ENCODE data around the gene UGT1A3. TPM values are rescaled to one million over a fixed set of nuclear protein-coding genes. Genes with fewer than 3 reads are reported as not detected.

Gene UGT1A3
- total and polyA plus RNA-seq, 2 donors (not counting 1 experiment from before 2014, with no cell fraction given): not detected

GRCh38 chr2:233818639-233819621 is 90.1 kb downstream of the UGT1A3 start:
- Histone ChIP-seq H3K27ac (ENCODE audit: low read length in 2 of 2) (no peak overlapping the region), H2AFZ (ENCODE audit: insufficient read depth, low read depth, low read length, poor library complexity, severe bottlenecking) (no peak overlapping the region), H3K79me2 (ENCODE audit: control insufficient read depth, insufficient read depth, low read length) (no peaks in the 10 kb centered on the region), H3K4me1 (ENCODE audit: control insufficient read depth in 2 of 2, insufficient read depth in 2 of 2, low read length in 2 of 2) (no peaks in the 10 kb centered on the region), H3K27me3 (replicated peaks in 1 of 4; ENCODE audit: control extremely low read depth in 1 of 4, control insufficient read depth in 3 of 4, insufficient read depth in 4 of 4, low read length in 3 of 4) (peaks cover 0 to 5% (median 0%) of the 10 kb centered on the region in 4 experiments), H3K9me3 (ENCODE audit: control extremely low read depth in 1 of 3, control insufficient read depth in 2 of 3, insufficient read depth in 1 of 3, low read length in 2 of 3) (peaks cover 0 to 6% (median 0%) of the 10 kb centered on the region in 3 donors), H3K4me2 (replicated peaks; ENCODE audit: low read depth, low read length, poor library complexity, severe bottlenecking) (no peak overlapping the region), H4K20me1 (ENCODE audit: control insufficient read depth, insufficient read depth, low read length, poor library complexity, severe bottlenecking) (no peaks in the 10 kb centered on the region), H3K9ac (ENCODE audit: low read length) (no peak overlapping the region), H3K4me3 (ENCODE audit: control extremely low read depth in 1 of 5, extremely low read depth in 1 of 5, insufficient read depth in 1 of 5, low read depth in 2 of 5, low read length in 4 of 5) (no peak overlapping the region), H3K36me3 (replicated peaks in 1 of 2; ENCODE audit: control extremely low read depth in 1 of 2, control insufficient read depth in 1 of 2, extremely low read depth in 1 of 2, insufficient read depth in 2 of 2, low read length in 1 of 2) (no peaks in the 10 kb centered on the region)
- Mint-ChIP-seq H3K27ac (no peak overlapping the region), H3K27me3 (peaks cover 9% of the 10 kb centered on the region), H3K9me3 (ENCODE audit: insufficient read depth) (no peaks in the 10 kb centered on the region), H3K4me1 (no peaks in the 10 kb centered on the region), H3K4me3 (no peak overlapping the region)
- TF ChIP-seq CTCF (IDR thresholded peaks at IDR 0.05) (no peak), EZH2 (IDR thresholded peaks at IDR 0.05; ENCODE audit: borderline replicate concordance, insufficient read depth, low read depth, low read length, poor library complexity, severe bottlenecking) (no peak)
- ATAC-seq (ENCODE audit: low read depth): no peak
- 74% methylated on average over 15 of the region's 17 CpGs for WGBS (ENCODE audit: insufficient coverage)
- CTCF ChIA-PET: no interaction called here
- DNase-seq: no peak
- POLR2A ChIA-PET: no interaction called here
- intact Hi-C loops (cut with micrococcal nuclease): no loop called here

Data from B cell (primary cell).